Calu3 (cell line): Measurements from ENCODE around the gene CLEC4M. TPM values are rescaled to one million over a fixed set of nuclear protein-coding genes. Genes with fewer than 3 reads are reported as not detected.

Experiments used
- BruUV-seq: library from RNA; stranded (reverse); fragments of 400-500 nt; replicated peaks from 2 replicates; lab custom pipeline; 2021; lab: Mats Ljungman, UMichigan
- CTCF ChIA-PET: fragments of 300-600 bp; sonication (Branson Sonifier 250); formaldehyde crosslinking; loops from one replicate; lab custom pipeline; 2022; ENCODE audit warnings: antibody characterized with exemption; lab: Charles Lee
- DNase-seq: peaks from one replicate; pipeline ENCODE4 v3.0.0; 2022
- H3K27ac Mint-ChIP-seq: one replicate; pipeline ENCODE4 v1.8.0; 2022; ENCODE audit warnings: mixed read lengths; ENCODE audit not compliant: unreplicated experiment
- H3K27me3 Mint-ChIP-seq: one replicate; pipeline ENCODE4 v1.8.0; 2022; ENCODE audit warnings: mixed read lengths; ENCODE audit not compliant: unreplicated experiment
- H3K36me3 Mint-ChIP-seq: one replicate; pipeline ENCODE4 v1.8.0; 2022; ENCODE audit warnings: mild to moderate bottlenecking, moderate library complexity, mixed read lengths; ENCODE audit not compliant: insufficient read depth, unreplicated experiment
- H3K4me1 Mint-ChIP-seq: one replicate; pipeline ENCODE4 v1.8.0; 2022; ENCODE audit warnings: mild to moderate bottlenecking, low read depth, mixed read lengths; ENCODE audit not compliant: unreplicated experiment
- H3K4me3 Mint-ChIP-seq: one replicate; pipeline ENCODE4 v1.8.0; 2022; ENCODE audit warnings: mild to moderate bottlenecking, low read depth, moderate library complexity, mixed read lengths; ENCODE audit not compliant: unreplicated experiment
- H3K9me3 Mint-ChIP-seq: one replicate; pipeline ENCODE4 v1.8.0; 2022; ENCODE audit warnings: low read depth, mixed read lengths; ENCODE audit not compliant: unreplicated experiment
- CTCF ChIP-seq: fragments of 200-600 bp; IDR thresholded peaks from one replicate; pipeline ENCODE4 v1.8.0; 2022; ENCODE audit warnings: antibody characterized with exemption; ENCODE audit not compliant: unreplicated experiment
- intact Hi-C: fragments of 100-400 bp; cut with micrococcal nuclease; formaldehyde crosslinking; loops from one replicate; pipeline ENCODE4 v1.10.0; 2022; ENCODE audit not compliant: unreplicated experiment
- total RNA-seq: library from RNA; stranded (reverse); gene quantifications from 2 replicates; pipeline ENCODE4 v1.2.3, GENCODE V29; 2022

CLEC4M gene
- total RNA-seq, 1 experiment from 2014 or later: not detected

- intact Hi-C loops: no loop called here
- no TSS peak for BruUV-seq
- peaks cover 19% of the 10 kb centered on the region for H3K27me3 Mint-ChIP-seq
- peaks cover under 1% of the 10 kb centered on the region for H3K4me1 Mint-ChIP-seq
- no peak overlapping the region for H3K27ac Mint-ChIP-seq
- H3K4me3 Mint-ChIP-seq: no peak overlapping the region
- no peak for TF ChIP-seq CTCF
- DNase-seq: no peak
- no peaks in the 10 kb centered on the region for H3K9me3 Mint-ChIP-seq
- no peaks in the 10 kb centered on the region for H3K36me3 Mint-ChIP-seq
- CTCF ChIA-PET: interaction anchor here (0.5 kb wide), 1 partner anchor 188 kb away, joined by 6 read pairs; the partner anchor contains the start of gene PET100
These were observed 54.8 kb downstream of the CLEC4M start for GRCh38 chr19:7817801-7818200.

GRCh38 chr19:7818806-7819205 lies 55.8 kb downstream of the CLEC4M start:
- CTCF ChIA-PET: no interaction called here
- peaks cover 19% of the 10 kb centered on the region for H3K27me3 Mint-ChIP-seq
- TF ChIP-seq CTCF: no peak
- DNase-seq: no peak
- intact Hi-C loops: no loop called here
- no peak overlapping the region for H3K4me3 Mint-ChIP-seq
- no TSS peak for BruUV-seq
- no peaks in the 10 kb centered on the region for H3K9me3 Mint-ChIP-seq
- peaks cover 6% of the 10 kb centered on the region for H3K36me3 Mint-ChIP-seq
- H3K27ac Mint-ChIP-seq: no peak overlapping the region
- peaks cover 11% of the 10 kb centered on the region for H3K4me1 Mint-ChIP-seq

Other genes starting within 250 kb of the CLEC4M start
- 22.6 and 23.8 TPM in 2 replicates for gene ZNF358, start 247.1 kb upstream of the CLEC4M start, total RNA-seq
- 13.1 TPM in 2 replicates for gene MCOLN1, start 240.6 kb upstream of the CLEC4M start, total RNA-seq
- 51.3 and 60.1 TPM in 2 replicates for gene PNPLA6, start 227.5 kb upstream of the CLEC4M start, total RNA-seq
- 26.0 and 30.3 TPM in 2 replicates for gene CAMSAP3, start 167.4 kb upstream of the CLEC4M start, total RNA-seq
- 33.0 and 36.5 TPM in 2 replicates for gene XAB2, start 133.7 kb upstream of the CLEC4M start, total RNA-seq
- gene PET100, start 133.4 kb upstream of the CLEC4M start, total RNA-seq: 77.6 and 81.3 TPM in 2 replicates
- not detected in 2 replicates for gene PCP2, start 129.5 kb upstream of the CLEC4M start, total RNA-seq
- 132 and 150 TPM in 2 replicates for gene STXBP2, start 126.1 kb upstream of the CLEC4M start, total RNA-seq
- not detected in 2 replicates for gene RETN, start 94.2 kb upstream of the CLEC4M start, total RNA-seq
- not detected in 2 replicates for gene MCEMP1, start 86.2 kb upstream of the CLEC4M start, total RNA-seq
- gene TRAPPC5, start 82.4 kb upstream of the CLEC4M start, total RNA-seq: 82.4 and 87.3 TPM in 2 replicates
- gene FCER2, start 61.1 kb upstream of the CLEC4M start, total RNA-seq: not detected in 2 replicates
- not detected in 2 replicates for gene CLEC4G, start 31.1 kb upstream of the CLEC4M start, total RNA-seq
- gene CD209, start 15.7 kb upstream of the CLEC4M start, total RNA-seq: not detected in 2 replicates
- 12.2 and 12.5 TPM in 2 replicates for gene EVI5L, start 67.0 kb downstream of the CLEC4M start, total RNA-seq
- 10.8 and 11.7 TPM in 2 replicates for gene PRR36, start 111.1 kb downstream of the CLEC4M start, total RNA-seq
- gene LRRC8E, start 125.3 kb downstream of the CLEC4M start, total RNA-seq: 8.0 and 9.1 TPM in 2 replicates
- 27.0 and 28.0 TPM in 2 replicates for gene MAP2K7, start 140.6 kb downstream of the CLEC4M start, total RNA-seq
- gene TGFBR3L, start 151.6 kb downstream of the CLEC4M start, total RNA-seq: 0.94 and 1.6 TPM in 2 replicates
- 12.1 and 16.4 TPM in 2 replicates for gene SNAPC2, start 157.1 kb downstream of the CLEC4M start, total RNA-seq
- 12.0 and 12.2 TPM in 2 replicates for gene CTXN1, start 162.9 kb downstream of the CLEC4M start, total RNA-seq
- 55.0 and 57.8 TPM in 2 replicates for gene TIMM44, start 180.4 kb downstream of the CLEC4M start, total RNA-seq
- 81.2 and 84.9 TPM in 2 replicates for gene ELAVL1, start 242.4 kb downstream of the CLEC4M start, total RNA-seq